ENCODE results near the gene FNDC11.
A peak's percentile ranks its signal among the peaks of the same experiment; 100 is the strongest.

Gene FNDC11

DNA sequence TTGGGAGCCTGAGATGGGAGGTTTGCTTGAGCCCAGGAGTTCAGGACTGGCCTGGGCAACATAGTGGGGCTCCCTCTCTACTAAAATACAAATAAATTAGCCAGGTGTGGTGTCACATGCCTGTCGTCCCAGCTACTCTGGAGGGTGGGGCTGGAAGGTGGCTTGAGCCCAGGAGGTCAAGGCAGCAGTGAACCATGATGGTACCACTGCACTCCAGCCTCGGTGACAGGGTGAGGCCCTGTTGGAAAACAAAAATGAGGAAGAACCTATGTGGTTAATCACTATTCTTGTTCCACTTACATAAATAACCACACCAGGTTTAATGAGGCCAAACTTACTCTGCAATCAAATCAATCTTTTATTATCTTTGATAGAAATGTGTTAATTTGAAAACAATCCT lies 28.0 kb upstream of the FNDC11 start:
- no peak for DNase-seq

- DNase-seq, result no peak
Measured at GRCh38 chr20:63527184-63527583, 26.8 kb upstream of the FNDC11 start.

DNA sequence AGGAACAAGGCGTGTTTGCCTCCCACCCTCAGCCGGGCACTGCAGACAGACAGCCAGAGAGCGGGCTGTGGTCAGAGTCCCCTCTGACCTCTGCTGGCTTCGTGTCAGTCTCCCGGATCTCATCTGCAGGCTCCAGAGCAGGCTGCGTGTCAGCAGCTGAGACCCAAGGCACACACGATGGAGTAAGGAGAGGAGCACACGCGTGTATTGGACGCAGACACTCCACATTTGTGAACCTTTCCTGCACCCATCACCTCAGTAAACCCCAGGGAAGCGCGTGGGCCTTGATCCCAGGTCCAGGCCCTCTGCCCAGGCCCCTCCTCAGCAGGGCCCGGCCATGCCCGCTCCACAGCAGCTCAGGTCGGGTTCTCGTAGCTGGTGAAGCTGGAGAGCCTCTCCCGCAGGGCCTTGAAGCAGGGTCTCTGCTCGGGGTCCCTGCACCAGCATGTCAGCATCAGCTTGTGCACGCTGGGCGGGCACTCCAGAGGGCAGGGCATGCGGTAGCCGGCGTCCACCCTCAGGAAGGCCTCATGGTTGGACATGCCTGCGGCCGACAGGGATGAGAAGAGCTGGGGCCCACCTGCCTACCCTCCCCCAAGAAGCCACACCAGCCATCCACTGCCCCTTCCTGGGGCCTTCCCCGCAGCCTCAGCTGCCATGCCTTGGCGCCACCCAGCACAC lies 24.6 kb upstream of the FNDC11 start:
- no peak for DNase-seq

- DNase-seq, result no peak
Measured at GRCh38 chr20:63529861-63530787, 23.8 kb upstream of the FNDC11 start.

DNA sequence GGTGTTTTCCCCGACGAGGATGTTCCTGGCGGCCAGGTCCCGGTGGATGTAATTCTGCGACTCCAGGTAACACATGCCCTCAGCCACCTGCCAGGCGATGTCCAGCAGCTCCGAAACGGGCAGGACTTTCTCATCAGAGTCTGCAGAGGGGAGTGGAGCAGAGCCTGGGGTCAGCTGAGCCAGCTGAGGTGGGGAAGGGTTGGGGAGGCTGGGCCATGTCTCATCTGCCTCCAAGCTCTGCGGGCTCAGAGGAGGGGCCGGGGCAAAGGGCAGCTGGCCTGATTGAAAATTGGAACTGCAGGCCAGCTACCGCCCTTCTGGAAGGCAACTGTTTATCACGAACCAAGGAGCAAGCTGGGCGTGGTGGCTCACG lies 23.2 kb upstream of the FNDC11 start:
- no peak for DNase-seq

DNA sequence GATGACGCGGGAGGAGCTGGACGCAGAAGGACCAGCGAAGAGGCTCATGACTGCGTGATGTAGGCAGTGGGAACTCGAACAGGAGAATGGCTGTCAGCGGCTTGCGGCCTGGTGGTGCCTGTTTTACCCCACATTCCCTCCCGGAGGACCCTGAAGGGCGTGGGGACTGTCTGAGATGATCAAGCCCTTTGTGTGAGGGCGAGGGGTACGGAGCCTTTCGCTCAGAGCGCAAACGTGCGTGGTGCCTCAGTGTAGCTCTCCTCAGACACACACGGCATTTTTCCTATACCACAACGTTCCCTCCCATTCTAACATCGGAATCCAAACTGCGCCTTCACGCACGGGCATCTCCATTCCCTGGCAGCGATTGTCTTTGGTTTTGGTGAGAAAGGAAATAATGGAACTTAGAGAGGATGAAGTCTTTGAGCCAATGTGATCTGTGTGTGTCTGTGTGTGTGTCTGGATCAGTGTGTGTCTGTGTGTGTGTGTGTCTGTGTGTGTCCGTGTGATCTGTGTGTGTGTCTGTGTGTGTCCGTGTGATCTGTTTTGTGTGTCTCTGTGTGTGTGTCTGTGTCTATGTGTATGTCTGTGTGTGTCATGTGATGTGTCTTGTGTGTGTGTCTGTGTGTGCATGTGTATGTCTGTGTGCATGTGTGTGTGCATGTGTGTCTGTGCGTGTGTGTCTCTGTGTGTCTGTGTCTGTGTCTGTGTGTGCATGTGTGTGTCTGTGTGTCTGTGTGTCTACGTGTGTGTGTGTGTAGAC lies 22.1 kb upstream of the FNDC11 start:
- no peak for DNase-seq

DNA sequence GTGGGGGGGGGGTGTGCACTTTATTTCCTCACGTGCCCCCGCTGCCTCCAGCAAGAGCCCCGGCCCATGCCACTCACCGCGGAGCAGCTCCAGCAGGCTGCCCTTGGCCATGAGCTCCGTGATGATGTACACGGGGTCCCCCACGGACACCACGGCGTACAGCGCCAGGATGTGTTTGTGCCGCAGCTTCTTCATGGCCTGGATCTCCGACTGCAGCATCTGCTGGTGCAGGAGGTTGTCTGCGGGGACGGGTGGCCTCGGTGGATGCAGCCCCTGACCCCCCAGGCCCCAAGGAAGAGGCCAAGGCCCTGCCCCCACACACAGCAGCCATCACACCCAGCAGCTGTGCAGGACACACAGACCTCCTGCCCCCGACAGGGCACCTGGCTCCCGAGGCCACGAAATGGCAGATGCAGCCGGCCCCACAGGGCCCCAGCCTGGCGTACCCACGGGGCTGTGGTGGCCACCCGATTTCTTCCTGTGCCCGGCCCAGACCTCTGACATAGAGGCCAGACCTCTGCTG lies 21.4 kb upstream of the FNDC11 start:
- no peak for DNase-seq

GRCh38 chr20:63533388-63533787 lies 20.6 kb upstream of the FNDC11 start:
- DNase-seq, result no peak

DNA sequence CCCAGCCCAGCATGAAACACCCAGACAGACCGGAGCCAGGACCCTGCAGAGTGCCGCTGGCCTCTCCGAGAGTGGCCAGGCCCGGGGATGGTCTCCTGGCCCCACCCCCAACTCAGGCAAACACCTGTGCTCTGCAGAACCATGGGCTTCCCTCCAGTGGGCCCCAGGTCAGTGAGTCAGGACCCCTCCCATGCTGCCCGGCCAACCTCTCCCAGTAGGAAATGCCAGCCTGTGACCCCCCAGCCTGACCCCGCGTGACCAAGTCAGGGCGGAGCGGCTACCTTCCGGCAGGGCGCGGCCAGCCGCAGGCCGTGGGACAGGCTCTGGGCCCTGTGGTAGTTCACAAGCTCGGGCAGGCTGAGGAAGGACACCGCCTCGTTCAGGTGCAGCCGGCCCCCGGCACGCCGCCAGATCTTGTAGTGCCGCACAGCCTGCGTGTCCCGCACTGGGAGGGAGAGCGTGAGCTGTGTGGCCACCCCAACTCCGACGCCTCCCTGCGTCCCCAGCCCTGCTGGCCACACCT lies 20.0 kb upstream of the FNDC11 start:
- DNase-seq, result no peak

- no peak for DNase-seq
Measured at GRCh38 chr20:63534427-63534830, 19.5 kb upstream of the FNDC11 start.

DNA sequence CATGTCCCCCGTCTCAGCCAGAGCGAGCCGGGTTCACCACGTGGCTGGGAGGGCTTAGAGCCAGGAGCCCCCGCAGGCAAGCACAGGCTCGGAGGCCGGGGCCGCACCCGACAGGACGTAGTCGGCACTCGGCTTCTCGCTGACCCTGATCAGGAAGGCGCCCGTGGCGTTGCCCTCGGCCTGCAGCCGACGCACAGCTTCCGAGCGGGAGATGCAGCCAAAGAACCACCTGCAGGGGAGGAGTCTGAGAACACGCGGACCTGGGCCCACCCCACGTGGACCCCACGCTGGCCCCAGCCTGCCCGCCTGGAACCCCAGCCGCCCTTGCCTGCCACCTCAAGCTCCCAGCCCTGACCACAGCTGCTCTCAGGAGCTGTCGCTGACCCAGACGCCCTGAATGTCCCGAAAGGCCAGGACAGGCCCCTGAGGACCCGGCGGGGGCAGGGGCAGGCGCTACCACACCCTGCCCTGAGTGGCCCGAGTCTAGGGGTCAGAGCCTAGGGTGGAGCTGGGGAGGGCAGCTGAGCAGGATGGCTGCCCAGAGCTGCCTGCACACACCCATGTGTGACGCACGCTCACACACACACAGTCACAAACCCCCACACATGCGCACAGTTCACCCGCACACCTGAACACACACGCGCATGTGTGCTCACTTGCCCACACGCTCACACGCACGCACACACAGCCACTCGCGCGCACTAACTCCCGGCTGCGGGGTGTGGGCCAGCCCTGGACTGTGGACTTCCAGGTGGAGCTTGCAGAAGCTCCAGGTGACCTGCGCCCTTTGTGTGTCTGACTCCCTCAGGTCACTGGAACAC lies 18.9 kb upstream of the FNDC11 start:
- no peak for DNase-seq

- no peak for DNase-seq
Measured at GRCh38 chr20:63536241-63536977, 17.6 kb upstream of the FNDC11 start.

- no peak for DNase-seq
Measured at GRCh38 chr20:63536997-63537524, 16.9 kb upstream of the FNDC11 start, which contains the start of gene PTK6. TSS of gene PTK6 (minus strand) at chr20:63537376. CDS start at chr20:63537314, 62 bp downstream.

DNA sequence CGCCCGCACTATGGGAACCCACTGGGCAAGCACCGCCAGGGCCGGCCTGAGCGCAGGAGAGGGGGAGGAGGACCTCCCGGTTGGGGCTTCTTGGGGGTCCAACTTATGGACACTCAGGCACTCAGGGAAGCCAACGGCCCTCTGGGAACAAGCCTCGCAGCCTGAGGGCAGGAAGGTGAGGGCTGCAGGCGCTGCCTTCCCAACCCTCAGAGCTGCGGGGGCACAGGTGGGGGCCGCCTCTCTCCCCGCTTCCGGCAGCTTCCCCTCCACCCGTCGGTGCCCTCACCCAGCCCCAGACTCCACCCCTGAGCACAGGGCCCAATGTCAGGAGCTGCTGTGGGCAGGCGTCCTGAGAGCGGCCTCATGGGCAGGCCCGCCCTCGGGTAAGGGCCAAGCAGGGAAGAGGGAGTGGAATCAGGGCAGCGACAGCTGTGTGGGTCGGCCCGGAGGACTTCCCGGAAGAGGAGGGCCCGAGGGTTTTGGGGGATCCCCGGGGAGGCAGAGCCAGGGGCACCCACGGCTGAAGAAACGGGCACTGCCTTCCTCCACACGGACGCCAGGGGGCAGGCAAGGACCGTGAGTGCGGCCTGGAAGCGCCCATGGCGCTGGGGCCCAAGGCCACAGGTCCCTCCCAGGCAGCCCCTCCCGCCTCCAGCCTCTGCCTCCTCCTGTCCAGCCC lies 16.3 kb upstream of the FNDC11 start:
- peak; percentile 97 for DNase-seq

DNA sequence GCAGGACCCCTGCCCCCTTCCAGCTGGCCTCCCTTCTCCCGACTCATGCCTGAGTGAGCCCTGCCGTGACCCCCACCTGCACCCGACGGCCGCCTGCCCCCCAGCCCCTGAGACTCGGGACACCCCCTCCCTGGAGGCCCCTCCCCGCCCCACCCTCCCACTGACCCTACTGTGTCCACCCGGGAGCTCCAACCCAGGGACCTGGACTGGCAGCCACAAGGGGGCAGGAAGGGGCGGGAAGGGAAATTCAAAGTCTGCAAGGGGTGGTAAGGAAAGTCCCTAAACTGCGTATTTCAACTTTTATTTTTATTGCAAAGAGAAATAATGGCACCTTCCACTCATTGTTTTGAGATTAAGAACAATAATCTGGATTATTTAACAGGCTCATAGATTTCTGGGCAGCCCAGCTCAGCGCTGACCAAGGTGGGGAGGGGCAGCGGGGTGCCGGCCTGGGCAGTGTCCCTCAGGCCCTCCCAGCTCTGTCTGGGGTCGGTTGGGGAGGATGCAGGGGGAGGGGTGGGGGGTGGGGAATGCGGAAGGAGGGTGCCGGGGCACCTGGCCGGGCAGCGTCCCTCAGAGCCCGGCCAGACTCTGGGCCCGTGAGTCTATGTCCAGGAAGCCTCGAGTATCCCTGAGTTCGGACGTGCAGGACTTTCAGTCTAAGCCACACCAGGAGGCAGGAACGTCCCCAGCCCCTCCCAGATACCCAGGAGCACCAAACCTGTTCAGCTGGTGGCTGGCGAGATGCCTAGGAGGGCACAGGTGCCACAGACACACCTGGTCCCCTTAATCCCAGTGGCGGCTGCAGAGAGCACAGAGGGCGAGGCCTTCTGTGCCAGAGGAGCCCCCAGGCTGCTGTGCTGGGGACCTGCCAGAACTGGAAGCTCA lies 15.5 kb upstream of the FNDC11 start:
- peak; percentile 70 for DNase-seq

GRCh38 chr20:63539092-63539430 lies 14.9 kb upstream of the FNDC11 start:
- DNase-seq, result no peak

- no peak for DNase-seq
Measured at GRCh38 chr20:63539441-63540370, 14.3 kb upstream of the FNDC11 start.

Measured in CD4-positive, alpha-beta T cell treated with Interleukin-10 for 1 hour (primary cell).